Dedifferentiated amniotic fluid mesenchymal stem cell (primary cell): Measurements from ENCODE around the gene GAL3ST2.
"Not testable (repeated sequence)": the region's sequence is repeated elsewhere in the genome, so short reads cannot be mapped to it uniquely, and the experiment has no call there.

ENCODE experiments used
- DNase-seq: peaks from one replicate; pipeline ENCODE4 v3.0.0-alpha.2; 2016; ENCODE audit errors: extremely low spot score

GAL3ST2 gene

GRCh38 chr2:241748468-241749256 lies 28.0 kb upstream of the GAL3ST2 start:
- no peak for DNase-seq

GRCh38 chr2:241750076-241750840 lies 26.4 kb upstream of the GAL3ST2 start:
- no peak for DNase-seq

GRCh38 chr2:241751152-241751551 lies 25.5 kb upstream of the GAL3ST2 start:
- no peak for DNase-seq

- DNase-seq, result no peak
Measured at GRCh38 chr2:241751776-241752175, 24.8 kb upstream of the GAL3ST2 start.

GRCh38 chr2:241752253-241752652 lies 24.4 kb upstream of the GAL3ST2 start:
- DNase-seq, result no peak

- no peak for DNase-seq
Measured at GRCh38 chr2:241752689-241753276, 23.8 kb upstream of the GAL3ST2 start.

- no peak for DNase-seq
Measured at GRCh38 chr2:241753493-241753892, 23.1 kb upstream of the GAL3ST2 start.

GRCh38 chr2:241754042-241754441 lies 22.6 kb upstream of the GAL3ST2 start:
- no peak for DNase-seq

- DNase-seq, result no peak
Measured at GRCh38 chr2:241755166-241755565, 21.5 kb upstream of the GAL3ST2 start.

GRCh38 chr2:241755777-241756176 lies 20.8 kb upstream of the GAL3ST2 start:
- DNase-seq, result no peak

GRCh38 chr2:241759067-241759807 lies 17.4 kb upstream of the GAL3ST2 start:
- no peak for DNase-seq

- not testable (repeated sequence) for DNase-seq
Measured at GRCh38 chr2:241759893-241760292, 16.7 kb upstream of the GAL3ST2 start.

GRCh38 chr2:241760301-241760771 lies 16.3 kb upstream of the GAL3ST2 start:
- no peak for DNase-seq

- DNase-seq, result no peak
Measured at GRCh38 chr2:241762321-241762932, 14.2 kb upstream of the GAL3ST2 start.

GRCh38 chr2:241762933-241763369 lies 13.7 kb upstream of the GAL3ST2 start:
- no peak for DNase-seq

- no peak for DNase-seq
Measured at GRCh38 chr2:241763551-241764274, 12.9 kb upstream of the GAL3ST2 start.

- no peak for DNase-seq
Measured at GRCh38 chr2:241764275-241765241, 12.1 kb upstream of the GAL3ST2 start.

- DNase-seq, result no peak
Measured at GRCh38 chr2:241767464-241768250, 9.0 kb upstream of the GAL3ST2 start.

GRCh38 chr2:241768251-241768711 lies 8.3 kb upstream of the GAL3ST2 start:
- no peak for DNase-seq
